PC-3 (cell line): ENCODE results near the gene ATOSA.

Experiments used
- CTCF ChIP-seq: fragments of 300-600 bp; sonication (generic); conservative IDR thresholded peaks from 2 replicates; pipeline ENCODE4 v1.5.1; 2017; ENCODE audit warnings: antibody characterized with exemption, low read depth, mild to moderate bottlenecking, low read length
- EZH2 ChIP-seq: fragments of 300-600 bp; sonication (generic); IDR thresholded peaks from one replicate; pipeline ENCODE4 v1.6.1; 2017; ENCODE audit warnings: antibody characterized with exemption, mild to moderate bottlenecking, low read length; ENCODE audit not compliant: unreplicated experiment

GRCh38 chr15:52642386-52643361 is 36.5 kb downstream of the ATOSA start:
- no peak for TF ChIP-seq EZH2
- TF ChIP-seq CTCF, result no peak
